AG20443 (cell line): ENCODE measurements around the gene AGAP1.
A peak's percentile ranks its signal among the peaks of the same experiment; 100 is the strongest.

ENCODE experiments used
- DNase-seq: peaks from one replicate; pipeline ENCODE4 v3.0.0; 2012; ENCODE audit warnings: low spot score, mixed read lengths

Gene AGAP1

DNA sequence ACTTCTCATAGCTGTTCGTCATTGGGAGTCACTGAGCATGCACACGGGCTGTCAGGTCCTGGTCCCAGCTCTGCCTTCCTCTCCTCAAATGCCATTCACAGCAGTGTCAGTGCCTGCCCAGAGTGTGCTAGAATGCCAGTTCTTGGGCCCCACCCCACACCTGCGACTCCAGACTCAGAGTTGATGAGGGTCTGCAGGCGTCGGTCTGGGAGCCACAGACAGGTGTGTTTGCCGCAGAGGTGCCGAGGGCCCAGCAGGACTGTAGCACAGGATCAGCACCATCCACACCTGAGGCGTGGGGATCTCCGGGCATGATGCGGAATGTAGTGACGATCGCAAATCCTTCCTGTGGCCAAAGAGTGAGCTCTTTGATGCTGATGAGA is 56.5 kb downstream of the AGAP1 start:
- DNase-seq, result no peak

DNA sequence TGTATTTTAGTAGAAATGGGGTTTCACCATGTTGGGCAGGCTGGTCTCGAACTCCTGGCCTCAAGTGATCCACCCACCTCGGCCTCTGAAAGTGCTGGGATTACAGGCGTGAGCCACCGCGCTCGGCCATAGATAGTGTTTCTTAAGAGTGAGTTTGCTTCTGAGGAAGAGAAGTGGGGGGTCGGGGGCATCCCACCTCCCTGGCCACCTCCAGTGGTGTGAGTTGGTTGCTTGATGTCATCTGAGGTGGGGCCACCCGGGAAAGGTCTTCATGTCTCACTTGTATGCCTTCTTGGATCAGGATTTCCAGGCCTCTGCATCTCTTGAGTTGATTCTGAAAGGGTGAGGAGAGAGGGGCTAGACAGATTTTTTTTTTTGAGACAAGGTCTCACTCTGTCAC is 57.1 kb downstream of the AGAP1 start:
- DNase-seq, result no peak

DNA sequence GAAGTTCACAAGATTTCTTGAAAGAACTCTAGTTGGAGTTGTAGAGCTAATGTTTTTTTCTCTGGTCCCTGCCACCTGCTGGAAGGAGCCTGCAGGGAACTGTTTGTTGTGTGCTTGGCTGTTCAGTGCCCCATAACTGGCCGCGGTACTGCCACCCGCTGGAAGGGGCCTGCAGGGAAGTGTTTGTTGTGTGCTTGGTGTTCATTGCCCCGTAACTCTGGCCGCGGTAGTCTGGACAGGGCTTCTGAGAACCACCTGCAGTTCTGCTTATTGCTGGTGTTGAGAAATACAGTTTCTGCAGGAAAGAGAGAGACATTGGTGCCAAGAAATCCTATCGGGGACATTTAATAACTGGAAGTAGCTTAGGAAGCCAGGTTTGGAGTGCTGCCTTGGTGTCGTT is 58.1 kb downstream of the AGAP1 start:
- peak; percentile 59 for DNase-seq

GRCh38 chr2:235552671-235553070 is 58.8 kb downstream of the AGAP1 start:
- no peak for DNase-seq

DNA sequence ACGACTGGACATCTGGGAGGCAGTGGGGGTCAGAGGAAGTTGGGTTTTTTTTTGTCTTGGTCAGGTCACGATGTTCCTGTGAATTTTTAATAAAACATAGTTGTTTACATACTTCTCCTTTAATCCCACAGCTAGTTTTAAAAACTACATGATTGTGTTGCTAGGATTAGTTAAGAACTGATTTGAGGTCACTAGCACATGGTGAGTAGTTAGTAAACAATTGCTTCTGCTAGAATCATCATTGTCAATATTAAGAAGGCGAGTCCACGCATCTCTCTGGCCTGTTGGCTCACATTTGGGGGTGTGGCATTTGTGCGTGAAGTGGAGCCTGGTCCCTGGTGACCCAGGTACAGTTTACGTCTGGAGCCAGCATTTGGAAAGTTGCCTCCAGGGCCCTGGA is 59.4 kb downstream of the AGAP1 start:
- no peak for DNase-seq

DNA sequence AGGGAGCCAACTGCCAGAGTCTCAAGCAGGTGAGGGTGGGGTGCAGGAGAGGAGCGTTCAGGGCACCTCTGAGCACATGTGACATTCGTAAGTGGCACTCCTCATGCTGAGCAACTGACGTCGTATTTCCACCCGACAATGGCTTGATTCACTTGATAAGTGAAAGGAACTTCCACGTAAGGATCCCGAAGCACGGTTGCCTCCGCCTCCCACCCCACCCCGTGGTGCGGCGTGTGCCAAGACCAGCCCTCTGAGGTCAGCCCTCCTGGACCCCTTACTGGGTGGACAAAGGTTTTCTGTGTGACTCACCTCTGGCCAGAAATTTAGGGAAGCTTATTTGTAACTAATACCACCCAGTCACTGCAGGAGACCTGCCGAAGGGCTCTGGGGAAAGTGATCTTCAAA is 59.9 kb downstream of the AGAP1 start:
- no peak for DNase-seq

GRCh38 chr2:235554385-235554784 is 60.5 kb downstream of the AGAP1 start:
- DNase-seq, result no peak

DNA sequence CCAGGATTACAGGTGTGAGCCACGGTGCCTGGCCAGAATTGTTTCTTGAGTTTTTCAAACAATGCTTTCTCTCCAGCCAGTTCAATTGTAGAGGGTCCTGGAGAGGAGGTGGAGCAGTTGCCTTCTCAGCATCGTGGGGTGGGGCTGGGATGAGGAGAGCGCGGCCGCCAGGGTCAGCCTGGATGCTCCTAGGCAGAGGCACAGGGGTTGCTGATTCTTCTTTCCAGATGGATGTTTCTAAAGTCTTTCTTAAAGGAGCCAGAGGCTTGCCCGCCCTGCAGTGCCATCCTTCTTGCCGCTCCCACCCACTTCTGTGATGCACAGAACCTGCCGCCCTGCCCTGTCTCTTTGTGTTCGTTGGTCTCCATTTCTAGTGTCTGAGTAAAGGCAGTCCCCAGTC is 61.1 kb downstream of the AGAP1 start:
- no peak for DNase-seq

DNA sequence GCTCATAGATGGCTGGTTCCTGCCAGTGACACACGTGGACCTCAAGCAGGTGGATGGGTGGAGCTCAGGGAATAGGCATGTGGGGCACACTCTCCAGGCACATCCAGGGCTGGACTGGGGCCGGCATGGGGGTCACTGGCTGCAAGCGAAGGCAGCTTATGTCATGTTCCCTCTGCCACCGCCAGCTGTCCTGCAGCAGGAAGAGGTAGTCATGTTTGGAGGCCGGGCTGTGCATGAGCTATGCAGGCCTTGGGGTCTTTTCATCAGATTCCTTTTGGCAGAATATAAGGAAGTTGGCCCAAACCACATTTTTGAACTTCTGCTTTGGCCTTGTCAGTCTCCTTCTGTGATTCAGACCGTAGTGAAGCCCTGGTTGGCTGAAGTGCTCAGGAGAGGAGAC is 61.5 kb downstream of the AGAP1 start:
- DNase-seq, result no peak

DNA sequence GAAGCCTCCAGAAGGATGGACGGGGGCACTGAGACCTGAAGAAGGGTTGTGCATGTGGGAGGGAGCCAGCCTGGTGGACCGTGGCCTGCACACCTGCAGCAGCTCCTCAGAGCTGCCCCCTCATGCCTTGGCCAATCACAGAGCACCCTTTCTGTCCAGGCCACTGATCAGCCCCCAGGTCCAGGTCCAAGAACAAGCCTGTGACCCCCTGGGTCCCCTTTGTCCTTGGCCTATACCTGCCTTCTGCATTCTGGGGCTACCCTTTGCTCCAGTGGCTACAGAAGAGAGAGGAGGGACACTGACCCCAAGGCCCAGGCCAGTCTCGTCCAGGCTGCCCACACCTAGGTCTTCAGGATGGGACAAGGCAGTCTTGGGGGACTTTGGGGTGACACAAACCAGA is 62.2 kb downstream of the AGAP1 start:
- DNase-seq, result no peak

GRCh38 chr2:235556901-235557300 is 63.1 kb downstream of the AGAP1 start:
- DNase-seq, result no peak

GRCh38 chr2:235557903-235558302 is 64.1 kb downstream of the AGAP1 start:
- no peak for DNase-seq

DNA sequence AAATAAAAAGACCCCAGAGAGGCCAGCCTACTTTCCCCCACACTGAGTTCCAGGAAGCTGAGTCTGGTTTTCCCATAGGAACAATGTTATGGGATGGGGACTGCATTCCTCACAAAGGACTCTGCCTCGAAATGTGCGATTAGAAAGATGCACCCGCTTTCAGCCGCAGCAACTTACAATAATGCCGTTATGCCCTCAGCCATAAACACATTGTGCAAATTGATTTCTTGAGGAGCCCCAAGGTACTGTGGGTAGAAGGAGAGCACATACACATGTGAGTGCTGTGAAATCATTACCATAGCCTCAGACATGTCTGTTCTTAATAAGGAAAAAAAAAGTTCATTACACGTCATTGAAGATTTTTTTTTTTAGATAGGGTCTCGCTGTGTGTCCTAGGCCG is 64.7 kb downstream of the AGAP1 start:
- DNase-seq, result no peak

GRCh38 chr2:235560345-235560744 is 66.5 kb downstream of the AGAP1 start:
- no peak for DNase-seq

- DNase-seq, result no peak
Measured at GRCh38 chr2:235561450-235561849, 67.6 kb downstream of the AGAP1 start.

- DNase-seq, result no peak
Measured at GRCh38 chr2:235562065-235562747, 68.4 kb downstream of the AGAP1 start.

GRCh38 chr2:235563056-235563910 is 69.4 kb downstream of the AGAP1 start:
- DNase-seq, result no peak

- no peak for DNase-seq
Measured at GRCh38 chr2:235564066-235564465, 70.2 kb downstream of the AGAP1 start.

GRCh38 chr2:235564884-235565530 is 71.2 kb downstream of the AGAP1 start:
- no peak for DNase-seq

- DNase-seq, result no peak
Measured at GRCh38 chr2:235566415-235566814, 72.6 kb downstream of the AGAP1 start.

DNA sequence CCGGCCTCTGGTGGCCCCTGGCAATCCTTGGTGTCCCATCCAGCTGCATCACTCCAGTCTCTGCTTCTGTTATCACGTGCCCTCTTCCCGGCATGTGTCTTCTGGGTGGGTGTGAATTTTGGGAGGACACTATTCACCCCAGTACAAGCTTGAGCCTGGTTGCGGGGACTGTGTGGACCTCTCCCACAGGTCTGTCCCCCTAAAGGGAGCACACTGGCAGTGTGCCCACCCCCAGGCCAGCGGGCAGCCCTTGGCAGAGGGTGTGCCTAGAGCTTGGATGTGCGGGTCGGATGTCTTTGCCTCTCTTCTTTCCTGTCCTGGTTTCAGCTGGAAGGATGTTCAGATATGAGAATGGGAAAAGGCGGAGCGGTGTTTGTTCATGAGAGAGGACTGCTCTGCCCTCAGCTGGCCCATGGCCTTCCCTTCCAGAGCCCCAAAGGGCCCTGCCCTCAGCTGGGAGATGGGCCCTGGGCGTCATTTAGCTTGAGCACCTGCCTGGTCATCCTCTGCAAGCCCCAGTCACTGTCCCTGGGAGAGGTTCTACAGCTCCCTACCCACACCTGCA is 73.2 kb downstream of the AGAP1 start:
- no peak for DNase-seq

DNA sequence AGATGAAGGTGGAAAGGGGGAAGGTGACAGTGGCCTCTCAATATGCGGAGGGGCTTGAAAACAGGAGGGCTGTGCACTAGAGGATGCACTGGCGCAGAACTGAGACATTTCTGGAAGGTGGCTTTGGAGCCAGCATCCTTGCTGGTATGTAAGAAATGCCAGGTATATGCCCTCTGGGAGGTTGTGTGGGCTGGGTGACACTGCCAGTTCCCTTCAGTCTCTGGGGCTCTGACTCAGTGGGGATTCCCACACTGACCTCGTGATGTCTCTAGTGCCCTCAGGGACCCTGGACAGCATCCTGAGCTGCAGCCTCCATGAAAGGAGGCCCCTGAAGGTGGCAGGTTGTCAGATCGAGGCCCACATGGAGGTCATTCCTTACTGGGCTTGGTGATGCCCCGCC is 74.0 kb downstream of the AGAP1 start:
- no peak for DNase-seq

DNA sequence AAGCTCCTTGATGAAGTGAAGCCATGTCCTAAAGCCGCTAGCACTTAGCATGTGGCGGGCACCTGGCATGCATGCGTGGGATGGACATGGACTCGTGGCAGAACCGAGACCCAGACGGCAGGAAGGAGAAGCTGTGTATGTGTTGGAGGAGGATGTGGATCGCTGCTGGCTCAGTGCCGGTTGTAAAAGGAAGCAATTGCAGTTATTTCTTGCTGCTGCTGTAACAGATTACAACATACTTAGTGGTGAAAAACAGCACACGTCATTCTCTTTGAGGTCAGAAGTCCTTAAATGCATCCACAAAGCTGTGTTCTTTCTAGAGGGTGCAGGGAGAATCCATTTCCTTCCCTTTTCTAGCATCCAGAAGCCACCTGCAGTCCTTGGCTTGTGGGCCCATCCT is 74.6 kb downstream of the AGAP1 start:
- DNase-seq, result no peak
